A673 (cell line): ENCODE data around the gene IDH2. TPM values are rescaled to one million over a fixed set of nuclear protein-coding genes. Genes with fewer than 3 reads are reported as not detected.

Experiments used
- BruUV-seq: library from RNA; stranded (reverse); fragments of 400-500 nt; replicated peaks from 2 replicates; lab custom pipeline; 2021; lab: Mats Ljungman, UMichigan
- CTCF ChIA-PET: fragments of 300-600 bp; sonication (Branson Sonifier 250); formaldehyde crosslinking; loops from one replicate; lab custom pipeline; 2022; ENCODE audit warnings: antibody characterized with exemption; lab: Charles Lee
- POLR2A ChIA-PET: fragments of 300-600 bp; sonication (Branson Sonifier 250); formaldehyde crosslinking; loops from one replicate; lab custom pipeline; 2022; ENCODE audit warnings: antibody characterized with exemption; ENCODE audit not compliant: low non-redundant PET; lab: Charles Lee
- DNase-seq: peaks from one replicate; pipeline ENCODE4 v3.0.0-alpha.2; 2015; ENCODE audit warnings: low spot score
- H3K27ac ChIP-seq: fragments of 200-600 bp; sonication (generic); 2 replicates; pipeline ENCODE4 v1.5.1; 2016; ENCODE audit warnings: mixed run types, low read depth, mild to moderate bottlenecking, mixed read lengths, antibody characterized with exemption, low read length; ENCODE audit not compliant: poor library complexity, severe bottlenecking
- H3K27me3 ChIP-seq: fragments of 200-600 bp; sonication (generic); replicated peaks from 2 replicates; pipeline ENCODE4 v1.6.1; 2017; ENCODE audit warnings: mixed run types, low read depth, mild to moderate bottlenecking, mixed read lengths, antibody characterized with exemption, low read length; ENCODE audit not compliant: insufficient read depth, poor library complexity
- H3K36me3 ChIP-seq: fragments of 200-600 bp; sonication (generic); 2 replicates; pipeline ENCODE4 v1.6.1; 2016; ENCODE audit warnings: mixed run types, mild to moderate bottlenecking, mixed read lengths, antibody characterized with exemption, low read length; ENCODE audit not compliant: insufficient read depth, poor library complexity, severe bottlenecking
- H3K4me1 ChIP-seq: fragments of 200-600 bp; sonication (generic); 2 replicates; pipeline ENCODE4 v1.6.1; 2017; ENCODE audit warnings: mixed run types, mild to moderate bottlenecking, mixed read lengths, antibody characterized with exemption, low read length; ENCODE audit not compliant: insufficient read depth, poor library complexity, severe bottlenecking
- H3K4me3 ChIP-seq: fragments of 200-600 bp; sonication (generic); 2 replicates; pipeline ENCODE4 v1.5.1; 2016; ENCODE audit warnings: low read depth, mixed run types, mild to moderate bottlenecking, mixed read lengths, low read length; ENCODE audit not compliant: poor library complexity, severe bottlenecking
- H3K9me3 ChIP-seq: fragments of 200-600 bp; sonication (generic); 2 replicates; pipeline ENCODE4 v1.6.1; 2016; ENCODE audit warnings: mixed run types, low read depth, mild to moderate bottlenecking, mixed read lengths, antibody characterized with exemption, low read length; ENCODE audit not compliant: poor library complexity, severe bottlenecking
- CTCF ChIP-seq: fragments of 300-800, 200-600 bp; sonication (generic); conservative IDR thresholded peaks from 2 replicates; pipeline ENCODE4 v1.5.1; 2017; ENCODE audit warnings: low read depth, mild to moderate bottlenecking, antibody characterized with exemption, low read length, moderate library complexity, mixed read lengths
- EZH2 ChIP-seq: fragments of 200-600 bp; sonication (generic); IDR thresholded peaks from 2 replicates; pipeline ENCODE4 v1.6.1; 2017; ENCODE audit warnings: borderline replicate concordance, low read depth, mild to moderate bottlenecking, mixed read lengths, antibody characterized with exemption, low read length; ENCODE audit not compliant: poor library complexity, severe bottlenecking
- intact Hi-C: fragments of 100-400 bp; cut with micrococcal nuclease; formaldehyde crosslinking; loops from one replicate; pipeline ENCODE4 v1.10.0; 2022; ENCODE audit not compliant: unreplicated experiment
- total RNA-seq: library from RNA; stranded (reverse); gene quantifications from 2 replicates; pipeline ENCODE4 v1.2.3, GENCODE V29; 2021

The IDH2 gene
- total RNA-seq, 1 experiment from 2014 or later = 99.0 TPM

DNA sequence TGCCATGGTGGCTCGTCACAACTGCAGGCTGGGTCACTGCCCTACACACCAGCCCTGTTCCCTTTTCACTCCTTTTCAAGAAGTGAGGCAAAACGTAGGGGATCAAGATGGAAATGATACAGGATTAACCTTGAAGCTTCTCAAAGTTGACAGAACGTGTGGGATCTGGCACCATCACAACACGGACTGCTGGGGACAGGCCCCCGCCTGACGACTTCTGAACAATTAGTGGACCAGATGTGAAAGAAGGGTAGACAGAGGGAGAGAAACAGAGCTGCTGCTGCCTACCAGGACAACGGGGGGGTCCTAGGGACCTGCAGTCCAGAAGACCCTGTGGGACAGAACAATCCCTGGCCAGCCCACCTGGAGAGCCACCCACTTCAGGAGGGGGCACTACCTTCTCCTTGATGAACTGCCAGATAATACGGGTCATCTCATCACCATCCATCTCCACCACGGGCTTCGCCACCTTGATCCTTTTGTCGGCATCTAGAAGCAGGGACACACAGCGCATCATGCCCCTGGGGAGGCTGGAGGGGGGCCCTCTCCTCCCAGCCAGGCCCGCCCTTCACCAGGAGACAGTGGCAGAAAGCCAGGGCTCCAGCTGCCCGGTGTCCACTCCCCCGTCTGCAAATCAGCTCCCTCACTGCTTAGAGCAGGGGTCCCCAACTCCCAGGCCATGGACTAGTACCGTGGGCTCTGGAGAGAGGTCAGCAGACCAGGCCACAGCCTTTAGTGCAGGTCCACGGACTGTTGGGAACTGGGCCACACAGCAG, 10.9 kb downstream of the IDH2 start:
- TF ChIP-seq EZH2 (no peak), CTCF (no peak)
- intact Hi-C loops = no loop called here
- Histone ChIP-seq H3K4me3 (no peak overlapping the region), H3K9me3 (no peaks in the 10 kb centered on the region), H3K27ac (no peak overlapping the region), H3K36me3 (peaks cover 17% of the 10 kb centered on the region), H3K4me1 (no peaks in the 10 kb centered on the region), H3K27me3 (no peaks in the 10 kb centered on the region)
- DNase-seq = no peak
- ChIA-PET POLR2A (interaction anchor here (0.9 kb wide), 1 partner anchor 11 kb away, joined by 3 read pairs; the partner anchor contains the start of gene IDH2), CTCF (no interaction called here)
- no TSS peak for BruUV-seq

- Histone ChIP-seq H3K9me3 (no peaks in the 10 kb centered on the region), H3K4me1 (no peaks in the 10 kb centered on the region), H3K27ac (no peak overlapping the region), H3K36me3 (peaks cover 17% of the 10 kb centered on the region), H3K27me3 (no peaks in the 10 kb centered on the region), H3K4me3 (no peak overlapping the region)
- no peak for TF ChIP-seq EZH2
- no peak for TF ChIP-seq CTCF
- ChIA-PET POLR2A (no interaction called here), CTCF (no interaction called here)
- intact Hi-C loops = no loop called here
- no TSS peak for BruUV-seq
- no peak for DNase-seq
These were observed 11.9 kb downstream of the IDH2 start for GRCh38 chr15:90090226-90090848.

DNA sequence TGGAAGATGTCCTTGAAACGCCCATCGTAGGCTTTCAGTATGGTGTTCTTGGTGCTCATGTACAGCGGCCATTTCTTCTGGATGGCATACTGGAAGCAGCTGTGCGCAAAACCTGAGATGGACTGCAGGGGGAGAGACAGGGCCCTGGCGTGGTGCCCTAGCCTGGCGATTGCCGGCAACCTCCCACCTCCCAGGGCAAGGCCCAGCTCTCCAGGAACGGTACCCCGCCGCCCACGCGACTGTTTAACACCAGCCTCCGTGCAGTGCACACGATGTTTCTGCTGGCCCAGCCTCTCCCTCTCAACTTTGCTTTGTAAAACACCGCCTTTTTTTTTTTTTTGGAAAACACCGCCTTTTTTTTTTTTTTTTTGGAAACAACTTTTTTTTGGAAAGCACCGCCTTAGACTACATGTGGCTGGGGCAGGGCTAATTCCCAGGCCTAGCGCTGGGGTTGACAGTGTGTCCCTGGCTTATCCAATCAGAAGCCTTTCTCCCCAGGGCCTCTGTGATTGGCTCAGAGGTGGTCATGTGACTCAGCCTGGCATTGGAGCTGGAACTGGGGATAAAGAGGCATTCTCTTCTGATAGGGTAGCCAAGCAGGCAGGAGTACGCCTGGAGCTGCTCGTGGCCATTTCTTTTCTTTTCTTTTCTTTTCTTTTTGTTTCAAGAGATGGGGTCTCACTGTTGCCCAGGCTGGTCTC, 14.7 kb downstream of the IDH2 start:
- intact Hi-C loops = loop anchor here (2.0 to 5.0 kb wide), 3 partner anchors 190 to 347 kb away; no protein-coding TSS in a partner anchor

More for the DNA sequence above, 14.7 kb downstream of the IDH2 start:
- DNase-seq = peak; percentile 77
- H3K9me3 ChIP-seq = no peaks in the 10 kb centered on the region
- no peaks in the 10 kb centered on the region for H3K27me3 ChIP-seq
- peaks cover 24% of the 10 kb centered on the region for H3K36me3 ChIP-seq
- POLR2A ChIA-PET = no interaction called here
- TF ChIP-seq EZH2 (no peak), CTCF (peak; percentile 32; the same call in 1 of the 2 replicates)
- no peak overlapping the region for H3K4me3 ChIP-seq
- BruUV-seq = no TSS peak
- H3K27ac ChIP-seq = no peak overlapping the region
- H3K4me1 ChIP-seq = no peaks in the 10 kb centered on the region
- CTCF ChIA-PET = interaction anchor here (0.7 to 1.0 kb wide), 6 partner anchors 31 to 414 kb away, joined by 3 to 11 read pairs (median 6); partner anchors contain the start of genes CIB1 and GDPGP1
